DMS 273 (cell line): Measurements from ENCODE around the gene ITGB1BP1.
"Not testable (repeated sequence)": the region's sequence is repeated elsewhere in the genome, so short reads cannot be mapped to it uniquely, and the experiment has no call there.

ENCODE experiments used
- DNase-seq: peaks from one replicate; lab custom pipeline; 2025; ENCODE audit not compliant: unreplicated experiment; lab: John Stamatoyannopoulos, UW

The ITGB1BP1 gene

GRCh38 chr2:9401646-9402371 is 21.5 kb downstream of the ITGB1BP1 start:
- DNase-seq: no peak

DNA sequence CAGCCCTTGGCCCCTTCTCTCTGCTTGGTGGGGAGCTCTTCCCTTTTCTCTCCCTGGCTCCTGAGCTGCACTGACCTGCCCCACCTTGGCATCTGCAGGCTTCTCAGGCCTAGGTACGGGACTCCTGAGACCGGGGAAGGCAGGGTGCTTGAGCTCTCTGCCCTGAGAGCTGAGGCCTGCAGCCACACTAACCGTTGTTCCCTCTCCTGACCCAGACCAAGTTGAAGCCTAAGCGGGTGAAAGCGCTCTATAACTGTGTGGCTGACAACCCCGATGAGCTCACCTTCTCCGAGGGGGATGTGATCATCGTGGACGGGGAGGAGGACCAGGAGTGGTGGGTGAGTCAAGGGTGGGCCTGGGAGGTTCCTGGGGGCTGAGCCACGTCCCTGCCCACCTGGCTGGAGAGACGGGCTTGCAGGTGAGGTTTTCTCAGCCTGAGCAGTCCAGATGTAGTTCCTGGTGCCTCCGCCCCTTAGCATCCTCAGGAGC is 22.2 kb downstream of the ITGB1BP1 start:
- DNase-seq: no peak

- DNase-seq: no peak
Measured at GRCh38 chr2:9400268-9401058, 22.9 kb downstream of the ITGB1BP1 start.

DNA sequence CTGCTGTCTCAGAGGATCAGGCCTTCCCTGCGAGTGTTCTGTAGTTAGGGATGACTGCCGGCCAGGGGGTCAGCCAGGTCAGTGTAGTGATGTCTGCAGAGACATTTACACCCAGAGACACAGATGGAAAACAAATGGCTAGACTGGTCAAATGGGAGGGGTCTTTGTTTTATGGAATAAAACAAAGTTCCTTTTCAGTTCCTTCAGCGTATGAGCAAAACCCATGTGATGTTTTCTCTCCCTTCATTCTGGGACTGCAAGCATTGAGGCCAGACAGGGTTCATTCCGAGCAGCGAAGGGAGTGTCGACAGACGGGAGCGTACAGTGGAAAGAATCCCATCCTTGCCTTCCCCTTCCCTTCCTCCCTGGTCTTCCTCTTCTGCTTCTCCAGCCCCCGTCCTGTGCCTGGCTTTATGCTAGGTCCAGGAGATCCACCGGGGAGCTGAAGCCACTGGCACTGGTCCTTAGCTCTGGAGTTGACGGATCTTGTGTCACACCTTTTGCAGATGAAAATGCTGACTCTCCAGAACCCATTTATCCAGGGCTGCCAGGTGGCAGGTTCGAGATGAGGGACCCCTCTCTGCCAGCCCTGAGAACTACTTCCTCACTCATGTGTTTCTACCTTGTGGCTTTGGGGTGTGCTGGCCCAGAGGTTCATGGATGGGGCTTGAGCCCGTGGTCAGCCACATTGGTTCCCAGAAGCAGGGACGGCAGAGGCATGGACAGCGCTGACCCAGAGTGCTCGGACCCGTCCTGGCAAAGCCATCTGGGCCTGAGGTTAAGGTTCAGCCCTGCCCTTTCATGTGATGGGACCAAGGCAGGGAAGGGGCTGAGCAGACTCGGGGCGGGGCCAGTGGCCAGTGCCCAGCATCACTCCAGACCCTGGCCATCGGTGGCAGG is 24.2 kb downstream of the ITGB1BP1 start:
- DNase-seq: no peak

- DNase-seq: not testable (repeated sequence)
Measured at GRCh38 chr2:9398251-9398650, 25.1 kb downstream of the ITGB1BP1 start.

- no peak for DNase-seq
Measured at GRCh38 chr2:9397201-9397600, 26.1 kb downstream of the ITGB1BP1 start.

- no peak for DNase-seq
Measured at GRCh38 chr2:9394816-9395215, 28.5 kb downstream of the ITGB1BP1 start.

GRCh38 chr2:9392898-9393765 is 30.2 kb downstream of the ITGB1BP1 start:
- DNase-seq: no peak

- no peak for DNase-seq
Measured at GRCh38 chr2:9391961-9392720, 31.2 kb downstream of the ITGB1BP1 start.

GRCh38 chr2:9390991-9391390 is 32.3 kb downstream of the ITGB1BP1 start:
- DNase-seq: no peak

GRCh38 chr2:9390151-9390850 is 33.0 kb downstream of the ITGB1BP1 start:
- no peak for DNase-seq

DNA sequence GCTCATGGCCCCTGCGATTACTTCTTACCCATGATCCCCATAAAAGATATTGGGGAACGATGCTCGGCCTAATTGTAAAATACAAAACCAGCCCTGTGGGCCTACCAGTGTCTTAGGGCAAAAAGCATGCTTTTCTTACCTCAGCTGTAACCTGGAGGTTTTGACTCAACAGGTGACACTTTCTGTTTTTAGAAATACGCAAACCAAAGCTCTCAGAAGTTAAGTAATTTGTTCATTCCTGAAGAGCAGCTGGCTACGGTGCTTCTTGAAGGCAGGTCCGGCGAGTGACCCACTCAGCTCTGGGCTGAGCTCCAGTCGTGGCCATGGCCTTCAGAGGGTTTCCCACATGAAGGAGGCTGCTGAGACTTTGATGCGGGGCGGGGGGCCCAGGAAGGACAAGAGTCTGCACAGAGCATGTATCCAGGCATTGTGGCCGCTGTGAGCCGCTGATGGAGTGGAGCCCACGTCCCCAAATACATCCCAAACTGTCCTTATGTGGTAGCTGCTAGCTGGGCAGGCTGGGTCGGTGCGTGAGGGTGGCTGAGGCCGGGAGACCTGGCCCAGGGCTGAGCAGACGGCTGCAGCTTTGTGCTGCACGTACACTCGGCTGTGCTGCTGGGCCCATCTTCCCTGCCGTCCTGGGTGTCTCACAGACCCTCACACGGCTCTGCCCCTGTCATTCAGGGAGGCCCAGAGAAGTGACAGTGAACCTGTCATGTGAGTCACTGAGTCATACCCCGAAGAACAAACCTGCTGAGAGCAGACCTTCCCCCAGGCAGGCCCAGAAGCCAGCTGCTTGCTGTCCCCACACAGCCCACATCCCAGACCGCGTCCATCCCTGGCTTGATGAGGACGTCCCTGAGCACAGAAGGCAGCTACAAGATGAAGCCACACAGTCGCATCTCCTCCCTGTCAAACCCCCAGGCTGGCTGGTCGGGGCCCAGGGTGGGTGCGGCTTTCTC is 34.1 kb downstream of the ITGB1BP1 start:
- DNase-seq: no peak

DNA sequence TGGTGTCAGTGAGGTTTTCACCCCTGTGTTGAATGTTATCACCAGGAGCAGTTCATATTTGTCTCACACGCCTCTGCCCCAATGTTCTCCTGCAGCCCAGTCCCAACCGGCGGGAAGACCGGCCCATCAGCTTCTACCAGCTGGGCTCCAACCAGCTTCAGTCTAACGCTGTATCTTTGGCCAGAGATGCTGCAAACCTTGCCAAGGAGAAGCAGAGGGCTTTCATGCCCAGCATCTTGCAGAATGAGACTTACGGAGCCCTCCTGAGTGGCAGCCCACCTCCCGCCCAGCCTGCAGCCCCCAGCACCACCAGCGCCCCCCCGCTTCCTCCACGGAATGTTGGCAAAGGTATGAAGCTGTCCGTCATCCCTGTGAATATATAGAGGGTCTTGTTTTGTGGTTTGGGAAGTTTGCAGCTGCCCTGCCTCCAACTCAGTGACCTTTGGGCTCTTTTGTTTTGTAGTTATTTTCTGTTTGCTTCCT is 35.1 kb downstream of the ITGB1BP1 start:
- no peak for DNase-seq

DNA sequence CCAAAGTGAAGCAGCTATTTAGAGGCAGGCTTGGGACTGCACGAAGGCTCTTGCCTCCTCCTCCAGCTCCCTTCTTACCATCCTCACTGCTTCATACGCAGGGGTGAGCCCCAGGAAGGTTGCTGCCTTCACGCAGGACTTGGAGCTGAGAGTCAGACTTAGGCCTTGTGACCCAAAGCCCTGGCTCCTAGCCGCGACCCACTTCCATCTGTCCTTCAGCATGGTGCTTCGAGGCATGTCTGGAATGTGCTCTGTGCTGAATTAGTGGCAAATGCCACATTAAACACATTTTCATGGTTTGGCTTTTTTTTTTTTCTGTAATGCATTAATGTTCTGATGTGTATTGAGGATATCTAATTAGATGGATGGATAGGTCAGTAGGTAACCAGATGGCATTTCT is 37.5 kb downstream of the ITGB1BP1 start:
- DNase-seq: no peak

DNA sequence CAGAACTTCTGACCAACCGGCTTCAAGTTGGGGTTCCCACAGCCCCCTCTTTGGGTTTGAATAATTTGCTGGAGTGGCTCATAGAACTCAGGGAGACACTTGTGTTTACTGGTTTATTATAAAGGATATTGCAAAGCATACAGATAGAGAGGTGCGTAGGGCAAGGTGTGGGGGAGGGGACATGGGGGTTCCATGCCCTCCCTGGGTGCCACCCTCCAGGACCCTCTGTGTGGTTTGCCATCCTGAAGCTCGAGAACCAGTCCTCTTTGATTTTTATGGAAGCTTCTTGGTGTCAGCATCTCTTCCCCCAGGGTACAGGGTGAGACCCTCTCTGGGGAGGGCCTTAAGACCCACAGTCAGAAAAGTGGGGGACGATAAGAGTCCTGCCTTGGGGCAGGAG is 38.8 kb downstream of the ITGB1BP1 start:
- no peak for DNase-seq

GRCh38 chr2:9382604-9383235 is 40.6 kb downstream of the ITGB1BP1 start:
- DNase-seq: no peak
